GM06990 (cell line): Measurements from ENCODE around the gene PCGF6.

Experiments used
- DNase-seq: peaks from one replicate; pipeline ENCODE4 v3.0.0-alpha.2; 2011; ENCODE audit not compliant: insufficient read length; ENCODE audit errors: extremely low read depth
- H3K27me3 ChIP-seq: replicated peaks from 2 replicates; pipeline ENCODE4 v1.6.0; 2011; ENCODE audit warnings: low read length; ENCODE audit not compliant: control insufficient read depth, insufficient read depth
- H3K36me3 ChIP-seq: 2 replicates; pipeline ENCODE4 v1.5.1; 2011; ENCODE audit warnings: low read length; ENCODE audit not compliant: control insufficient read depth, insufficient read depth
- H3K4me3 ChIP-seq: replicated peaks from 2 replicates; pipeline ENCODE4 v1.5.1; 2011; ENCODE audit warnings: low read depth, mild to moderate bottlenecking, control low read depth, low read length
- CTCF ChIP-seq: IDR thresholded peaks from 2 replicates; pipeline ENCODE4 v1.5.1; 2011; ENCODE audit warnings: low read length, control low read depth, mild to moderate bottlenecking, inconsistent platforms; ENCODE audit not compliant: insufficient read depth, poor library complexity, severe bottlenecking

PCGF6 gene

GRCh38 chr10:103280031-103280430 is 70.9 kb downstream of the PCGF6 start:
- DNase-seq: no peak
- no peaks in the 10 kb centered on the region for H3K36me3 ChIP-seq
- TF ChIP-seq CTCF: no peak
- no peak overlapping the region for H3K4me3 ChIP-seq
- H3K27me3 ChIP-seq: peaks cover 2% of the 10 kb centered on the region

- TF ChIP-seq CTCF: no peak
- H3K4me3 ChIP-seq: no peak overlapping the region
Measured at GRCh38 chr10:103278862-103279298, 72.1 kb downstream of the PCGF6 start.

GRCh38 chr10:103278537-103278823 is 72.5 kb downstream of the PCGF6 start:
- no peak for DNase-seq
- Histone ChIP-seq H3K27me3 (peaks cover 2% of the 10 kb centered on the region), H3K36me3 (no peaks in the 10 kb centered on the region), H3K4me3 (no peak overlapping the region)
- no peak for TF ChIP-seq CTCF

More at GRCh38 chr10:103278862-103279298, 72.1 kb downstream of the PCGF6 start:
- peaks cover 2% of the 10 kb centered on the region for H3K27me3 ChIP-seq
- no peak for DNase-seq
- no peaks in the 10 kb centered on the region for H3K36me3 ChIP-seq

GRCh38 chr10:103277713-103278536 is 73.0 kb downstream of the PCGF6 start:
- DNase-seq: no peak
- TF ChIP-seq CTCF: no peak
- H3K36me3 ChIP-seq: no peaks in the 10 kb centered on the region
- peak overlapping the region; percentile 48 for H3K4me3 ChIP-seq
- H3K27me3 ChIP-seq: peaks cover 2% of the 10 kb centered on the region

- TF ChIP-seq CTCF: no peak
- H3K36me3 ChIP-seq: no peaks in the 10 kb centered on the region
- peaks cover 2% of the 10 kb centered on the region for H3K27me3 ChIP-seq
- DNase-seq: peak; percentile 70
- H3K4me3 ChIP-seq: peak within 1 kb of the TSS; percentile 48
Measured at GRCh38 chr10:103276896-103277712, 73.8 kb downstream of the PCGF6 start, which contains the start of gene INA. Gene INA, plus strand, starts transcription at chr10:103277138. Its CDS starts 74 bp downstream, at chr10:103277212.
